HCT116 (cell line): ENCODE data around the gene YTHDF1.

Experiments
- EZH2 ChIP-seq: fragments of 200-600 bp; sonication (generic); IDR thresholded peaks from 2 replicates; pipeline ENCODE4 v1.6.1; 2017; ENCODE audit warnings: antibody characterized with exemption, mixed run types
- EZH2phosphoT487 ChIP-seq: fragments of 200-600 bp; IDR thresholded peaks from 2 replicates; pipeline ENCODE4 v1.6.1; 2018; ENCODE audit warnings: antibody characterized with exemption, borderline replicate concordance
- JUND ChIP-seq: IDR thresholded peaks from 2 replicates; pipeline ENCODE4 v1.6.1; 2012
- POLR2A ChIP-seq: IDR thresholded peaks from 2 replicates; pipeline ENCODE4 v1.7.0; 2011; ENCODE audit warnings: borderline replicate concordance; ENCODE audit not compliant: insufficient read depth, insufficient read length; ENCODE audit errors: extremely low read depth
- POLR2AphosphoS5 ChIP-seq: IDR thresholded peaks from 2 replicates; pipeline ENCODE4 v1.6.1; 2011; ENCODE audit warnings: mild to moderate bottlenecking, low read depth, low read length, moderate library complexity
- RAD21 ChIP-seq: IDR thresholded peaks from 2 replicates; pipeline ENCODE4 v1.6.1; 2012; ENCODE audit warnings: low read depth, mild to moderate bottlenecking
- SIN3A ChIP-seq: IDR thresholded peaks from 2 replicates; pipeline ENCODE4 v1.6.1; 2012; ENCODE audit warnings: low read depth
- TF ChIP-seq, protein P1 (sequence below), 3 experiments: fragments of 200-600 bp in 1 of 3; sonication (generic) in 1 of 3; IDR thresholded peaks in 2 of 3; conservative IDR thresholded peaks in 1 of 3; 2 replicates each; pipeline ENCODE4 v1.5.1; 2012 to 2017; ENCODE audit warnings: low read depth in 2 of 3, low read length in 2 of 3, antibody characterized with exemption in 1 of 3, borderline replicate concordance in 1 of 3, control low read depth in 1 of 3, mild to moderate bottlenecking in 1 of 3, mixed read lengths in 1 of 3, mixed run types in 1 of 3, moderate library complexity in 1 of 3; ENCODE audit not compliant: insufficient read depth in 1 of 3
- TF ChIP-seq, protein P2 (sequence below): IDR thresholded peaks from 2 replicates; pipeline ENCODE4 v1.6.1; 2012
- TF ChIP-seq, protein P3 (sequence below): IDR thresholded peaks from 2 replicates; pipeline ENCODE4 v1.6.1; 2012; ENCODE audit warnings: low read depth

GRCh38 chr20:63151554-63152321 is 64.2 kb downstream of the YTHDF1 start:
- TF ChIP-seq, protein P1, sequence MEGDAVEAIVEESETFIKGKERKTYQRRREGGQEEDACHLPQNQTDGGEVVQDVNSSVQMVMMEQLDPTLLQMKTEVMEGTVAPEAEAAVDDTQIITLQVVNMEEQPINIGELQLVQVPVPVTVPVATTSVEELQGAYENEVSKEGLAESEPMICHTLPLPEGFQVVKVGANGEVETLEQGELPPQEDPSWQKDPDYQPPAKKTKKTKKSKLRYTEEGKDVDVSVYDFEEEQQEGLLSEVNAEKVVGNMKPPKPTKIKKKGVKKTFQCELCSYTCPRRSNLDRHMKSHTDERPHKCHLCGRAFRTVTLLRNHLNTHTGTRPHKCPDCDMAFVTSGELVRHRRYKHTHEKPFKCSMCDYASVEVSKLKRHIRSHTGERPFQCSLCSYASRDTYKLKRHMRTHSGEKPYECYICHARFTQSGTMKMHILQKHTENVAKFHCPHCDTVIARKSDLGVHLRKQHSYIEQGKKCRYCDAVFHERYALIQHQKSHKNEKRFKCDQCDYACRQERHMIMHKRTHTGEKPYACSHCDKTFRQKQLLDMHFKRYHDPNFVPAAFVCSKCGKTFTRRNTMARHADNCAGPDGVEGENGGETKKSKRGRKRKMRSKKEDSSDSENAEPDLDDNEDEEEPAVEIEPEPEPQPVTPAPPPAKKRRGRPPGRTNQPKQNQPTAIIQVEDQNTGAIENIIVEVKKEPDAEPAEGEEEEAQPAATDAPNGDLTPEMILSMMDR (IDR thresholded peaks at IDR 0.05 in 2 of 3, conservative IDR thresholded peaks at IDR 0.05 in 1 of 3; ENCODE audit: borderline replicate concordance in 1 of 3, insufficient read depth in 1 of 3, low read depth in 2 of 3, low read length in 2 of 3) = no peak
- TF ChIP-seq POLR2A = no peak
- no peak for TF ChIP-seq RAD21
- no peak for TF ChIP-seq POLR2AphosphoS5
- TF ChIP-seq SIN3A = no peak
- no peak for TF ChIP-seq JUND
- TF ChIP-seq EZH2phosphoT487 = no peak
- TF ChIP-seq, protein P2, sequence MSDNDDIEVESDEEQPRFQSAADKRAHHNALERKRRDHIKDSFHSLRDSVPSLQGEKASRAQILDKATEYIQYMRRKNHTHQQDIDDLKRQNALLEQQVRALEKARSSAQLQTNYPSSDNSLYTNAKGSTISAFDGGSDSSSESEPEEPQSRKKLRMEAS = no peak
- TF ChIP-seq, protein P3, sequence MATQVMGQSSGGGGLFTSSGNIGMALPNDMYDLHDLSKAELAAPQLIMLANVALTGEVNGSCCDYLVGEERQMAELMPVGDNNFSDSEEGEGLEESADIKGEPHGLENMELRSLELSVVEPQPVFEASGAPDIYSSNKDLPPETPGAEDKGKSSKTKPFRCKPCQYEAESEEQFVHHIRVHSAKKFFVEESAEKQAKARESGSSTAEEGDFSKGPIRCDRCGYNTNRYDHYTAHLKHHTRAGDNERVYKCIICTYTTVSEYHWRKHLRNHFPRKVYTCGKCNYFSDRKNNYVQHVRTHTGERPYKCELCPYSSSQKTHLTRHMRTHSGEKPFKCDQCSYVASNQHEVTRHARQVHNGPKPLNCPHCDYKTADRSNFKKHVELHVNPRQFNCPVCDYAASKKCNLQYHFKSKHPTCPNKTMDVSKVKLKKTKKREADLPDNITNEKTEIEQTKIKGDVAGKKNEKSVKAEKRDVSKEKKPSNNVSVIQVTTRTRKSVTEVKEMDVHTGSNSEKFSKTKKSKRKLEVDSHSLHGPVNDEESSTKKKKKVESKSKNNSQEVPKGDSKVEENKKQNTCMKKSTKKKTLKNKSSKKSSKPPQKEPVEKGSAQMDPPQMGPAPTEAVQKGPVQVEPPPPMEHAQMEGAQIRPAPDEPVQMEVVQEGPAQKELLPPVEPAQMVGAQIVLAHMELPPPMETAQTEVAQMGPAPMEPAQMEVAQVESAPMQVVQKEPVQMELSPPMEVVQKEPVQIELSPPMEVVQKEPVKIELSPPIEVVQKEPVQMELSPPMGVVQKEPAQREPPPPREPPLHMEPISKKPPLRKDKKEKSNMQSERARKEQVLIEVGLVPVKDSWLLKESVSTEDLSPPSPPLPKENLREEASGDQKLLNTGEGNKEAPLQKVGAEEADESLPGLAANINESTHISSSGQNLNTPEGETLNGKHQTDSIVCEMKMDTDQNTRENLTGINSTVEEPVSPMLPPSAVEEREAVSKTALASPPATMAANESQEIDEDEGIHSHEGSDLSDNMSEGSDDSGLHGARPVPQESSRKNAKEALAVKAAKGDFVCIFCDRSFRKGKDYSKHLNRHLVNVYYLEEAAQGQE = no peak
- no peak for TF ChIP-seq EZH2
